NCI-H2196 treated with DMSO at 0.1 percent for 48 hours (cell line): ENCODE results near the gene TNIP2.
"Not testable (repeated sequence)": the region's sequence is repeated elsewhere in the genome, so short reads cannot be mapped to it uniquely, and the experiment has no call there.

Experiments used
- DNase-seq: peaks from one replicate; lab custom pipeline; 2025; ENCODE audit not compliant: unreplicated experiment; lab: John Stamatoyannopoulos, UW

Gene TNIP2

GRCh38 chr4:2771264-2771663 is 15.1 kb upstream of the TNIP2 start:
- DNase-seq = no peak

- no peak for DNase-seq
These were observed 12.8 kb upstream of the TNIP2 start for GRCh38 chr4:2768921-2769336.

- DNase-seq = no peak
These were observed 12.0 kb upstream of the TNIP2 start for GRCh38 chr4:2768124-2768523.

GRCh38 chr4:2767705-2768074 is 11.6 kb upstream of the TNIP2 start:
- DNase-seq = no peak

- no peak for DNase-seq
These were observed 11.0 kb upstream of the TNIP2 start for GRCh38 chr4:2767046-2767704.

- no peak for DNase-seq
These were observed 9.8 kb upstream of the TNIP2 start for GRCh38 chr4:2765832-2766526.

GRCh38 chr4:2763511-2763967 is 7.4 kb upstream of the TNIP2 start:
- no peak for DNase-seq

- DNase-seq = not testable (repeated sequence)
These were observed 6.6 kb upstream of the TNIP2 start for GRCh38 chr4:2762486-2763370.

GRCh38 chr4:2762048-2762447 is 5.9 kb upstream of the TNIP2 start:
- DNase-seq = no peak

GRCh38 chr4:2761035-2761923 is 5.1 kb upstream of the TNIP2 start:
- no peak for DNase-seq

GRCh38 chr4:2757426-2757825 is 1.3 kb upstream of the TNIP2 start:
- DNase-seq = no peak

- no peak for DNase-seq
These were observed 685 bp upstream of the TNIP2 start for GRCh38 chr4:2756691-2757350.

GRCh38 chr4:2754848-2755819 is 1.0 kb downstream of the TNIP2 start:
- no peak for DNase-seq

- DNase-seq = no peak
These were observed 2.7 kb downstream of the TNIP2 start for GRCh38 chr4:2753436-2753835.

- no peak for DNase-seq
These were observed 5.2 kb downstream of the TNIP2 start for GRCh38 chr4:2750719-2751605.

- no peak for DNase-seq
These were observed 9.0 kb downstream of the TNIP2 start for GRCh38 chr4:2746891-2747695.
